ENCODE measurements around the gene CC2D1B.

CC2D1B gene

DNA sequence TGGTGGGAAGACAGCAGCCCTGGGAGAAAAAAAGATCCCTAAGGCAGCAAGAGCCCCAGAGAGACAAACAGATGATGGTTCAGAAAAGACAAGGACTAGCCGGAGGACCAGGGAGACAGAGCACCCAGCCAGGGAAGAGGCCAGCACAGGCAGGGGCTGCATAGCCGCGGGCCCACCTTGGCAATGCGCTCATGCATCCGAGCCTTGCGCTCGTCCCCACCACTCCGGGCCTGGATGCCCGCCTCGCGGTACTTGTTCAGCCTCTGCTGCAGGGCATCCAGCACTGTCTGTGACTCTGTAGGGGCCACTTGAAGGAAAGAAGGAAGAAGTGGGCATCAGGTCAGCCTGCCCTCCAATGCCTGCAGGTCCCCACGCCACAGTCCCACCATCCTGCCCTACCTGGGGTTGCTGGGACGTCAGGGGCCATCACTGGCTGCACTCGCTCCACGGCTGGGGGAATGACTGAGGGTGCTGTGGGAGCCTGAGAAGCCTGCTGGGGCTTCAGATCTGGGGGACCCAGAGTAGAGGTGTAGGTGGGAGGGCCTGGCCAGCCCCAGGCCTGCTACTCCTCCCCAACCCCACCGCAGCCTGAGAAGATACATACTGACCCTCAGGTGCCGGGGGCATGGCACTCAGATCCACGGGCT is 7.0 kb downstream of the CC2D1B start:
- DNase-seq, result no peak

- no peak for DNase-seq
Measured at GRCh38 chr1:52357397-52357796, 8.6 kb downstream of the CC2D1B start.

DNA sequence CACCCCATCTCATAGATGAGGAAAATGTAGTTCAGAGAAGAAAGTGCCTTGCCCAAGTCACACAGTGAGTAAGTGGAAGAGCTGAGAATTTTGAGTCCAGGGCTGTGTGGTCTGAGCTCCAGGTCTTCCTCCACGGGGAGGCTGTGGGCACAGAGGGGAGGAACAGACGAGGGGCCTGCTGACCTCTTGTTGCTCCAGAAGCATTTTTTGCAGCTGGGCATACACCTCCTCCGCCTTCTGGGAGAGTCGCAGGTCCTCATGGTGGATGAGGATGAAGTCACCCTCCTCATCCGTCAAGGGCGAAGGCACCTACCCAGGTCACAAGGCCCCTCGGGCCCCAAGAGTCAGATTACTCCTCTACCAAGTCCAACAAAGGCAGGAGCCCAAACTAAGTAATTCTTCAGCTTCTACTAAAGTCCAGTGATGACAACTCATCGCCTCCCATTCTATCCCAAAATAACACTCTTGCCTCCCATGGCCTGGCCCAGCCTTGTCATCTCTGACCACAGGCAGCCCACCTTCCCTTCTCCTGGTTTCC is 9.1 kb downstream of the CC2D1B start:
- no peak for DNase-seq

DNA sequence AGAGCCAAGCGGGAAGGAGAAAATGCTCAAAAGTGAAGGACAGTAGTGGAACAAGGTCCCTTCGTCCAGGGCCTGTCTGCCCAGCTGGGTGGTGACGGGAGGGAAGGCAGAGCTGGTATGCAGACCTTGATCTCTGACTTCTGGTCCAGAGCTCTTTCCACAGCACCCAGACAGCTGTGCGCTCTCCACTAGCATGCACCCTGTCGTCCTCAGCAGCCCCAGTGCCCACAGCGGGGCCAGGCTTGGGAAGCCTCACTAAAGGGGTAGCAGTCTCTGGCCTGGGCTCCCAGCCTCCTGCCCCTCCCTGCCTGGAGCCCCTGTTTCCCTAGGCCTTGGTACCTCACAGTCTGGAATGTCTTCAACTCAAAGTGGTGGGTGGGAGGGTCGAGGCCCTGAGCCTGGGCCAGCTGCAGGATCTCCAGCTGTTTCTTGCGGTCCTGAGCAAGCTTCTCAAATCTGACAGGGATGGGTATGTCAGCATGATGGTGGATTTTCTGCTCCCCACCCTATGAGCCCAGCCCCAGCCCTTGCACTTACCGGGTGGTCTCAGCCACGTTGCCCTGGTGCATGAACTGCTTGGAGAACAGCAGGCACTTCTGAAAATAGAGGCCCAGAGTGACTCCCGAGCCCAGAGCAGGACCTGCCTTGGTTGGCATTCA is 10.0 kb downstream of the CC2D1B start:
- DNase-seq, result no peak

DNA sequence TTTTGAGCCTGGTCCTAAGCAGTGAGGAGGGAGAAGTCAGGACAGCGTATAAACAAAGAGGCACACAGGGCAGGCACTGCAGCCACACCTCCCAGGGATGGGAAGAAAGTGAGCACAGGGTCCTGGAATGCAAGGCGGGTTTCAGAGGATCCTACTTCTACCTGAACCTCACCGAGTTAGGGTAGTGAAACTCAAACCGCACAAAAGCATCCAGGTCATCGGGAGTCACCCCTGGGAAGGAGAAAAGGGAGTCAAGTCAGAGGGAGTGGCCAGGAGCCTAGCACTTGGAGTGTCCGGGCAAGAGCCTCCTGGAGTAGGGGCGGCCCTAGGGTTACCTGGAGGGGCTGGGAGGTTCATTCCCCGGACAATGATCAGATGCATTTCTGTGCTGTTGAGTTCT is 10.6 kb downstream of the CC2D1B start:
- DNase-seq, result no peak

DNA sequence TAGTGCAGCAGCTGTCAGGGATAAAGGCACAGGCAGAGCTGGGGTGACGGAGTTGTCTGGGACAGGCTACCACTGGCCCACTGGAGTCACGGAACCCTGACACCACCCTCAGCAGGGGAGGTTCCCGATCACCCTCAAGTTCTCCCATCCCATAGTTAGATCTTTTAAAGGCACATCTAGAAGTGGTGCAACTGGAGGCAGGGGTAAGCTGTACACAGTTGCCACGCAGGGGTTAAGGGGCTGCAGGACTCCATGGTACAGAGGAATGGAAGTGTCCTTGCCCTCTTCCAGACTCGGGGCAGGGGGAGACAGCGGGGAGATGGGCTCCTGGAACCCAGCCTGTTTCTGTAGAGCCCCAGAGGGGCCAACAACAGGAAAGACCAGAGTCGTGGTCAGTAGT is 13.3 kb downstream of the CC2D1B start:
- DNase-seq, result no peak

DNA sequence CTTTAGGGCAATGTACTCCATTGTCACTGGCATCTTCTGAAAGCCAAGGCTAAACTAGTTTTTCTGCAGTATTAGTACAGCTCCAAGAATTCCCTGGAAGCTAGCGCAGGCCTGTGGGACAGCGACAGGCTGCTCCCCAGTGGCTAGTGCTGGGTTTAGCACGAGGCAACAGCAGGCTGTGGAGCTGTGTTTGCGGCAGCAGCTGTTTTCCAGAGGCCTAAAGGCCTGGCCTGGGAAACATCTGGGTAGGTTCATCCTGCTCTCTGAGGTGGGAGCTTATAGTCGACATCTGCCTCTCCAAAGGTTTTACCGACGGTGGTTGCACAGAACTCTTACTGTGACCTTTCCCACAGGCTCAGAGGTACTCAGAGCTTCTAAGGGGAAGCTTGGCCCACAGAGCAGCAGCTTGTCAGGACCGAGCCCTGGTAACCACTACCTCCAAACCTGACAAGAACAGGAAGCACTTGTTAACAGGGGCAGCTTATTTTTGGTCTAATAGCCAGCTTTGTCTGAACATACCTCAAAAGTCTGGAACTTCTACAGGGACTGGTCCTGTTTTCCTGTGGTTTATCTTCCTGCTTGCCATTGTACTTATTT is 17.2 kb downstream of the CC2D1B start:
- no peak for DNase-seq

DNA sequence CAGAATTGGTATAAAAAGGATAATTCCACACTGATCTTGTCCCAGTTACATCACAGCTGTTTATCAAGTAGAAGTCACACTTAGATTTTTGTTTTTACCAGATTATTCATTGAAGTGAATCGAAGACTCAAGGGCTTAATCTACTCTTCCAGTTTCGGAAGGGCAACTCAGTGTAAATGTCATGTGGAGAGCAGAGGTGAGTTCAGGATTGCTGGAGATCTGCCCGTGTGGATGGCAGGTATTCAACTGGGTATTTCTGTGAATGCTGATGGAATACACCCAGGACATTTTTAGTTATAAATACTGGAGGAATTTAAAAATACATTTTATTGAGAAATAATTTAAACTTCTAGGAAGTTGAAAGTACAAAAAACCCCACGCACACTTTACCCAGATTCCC is 19.4 kb downstream of the CC2D1B start:
- no peak for DNase-seq

DNA sequence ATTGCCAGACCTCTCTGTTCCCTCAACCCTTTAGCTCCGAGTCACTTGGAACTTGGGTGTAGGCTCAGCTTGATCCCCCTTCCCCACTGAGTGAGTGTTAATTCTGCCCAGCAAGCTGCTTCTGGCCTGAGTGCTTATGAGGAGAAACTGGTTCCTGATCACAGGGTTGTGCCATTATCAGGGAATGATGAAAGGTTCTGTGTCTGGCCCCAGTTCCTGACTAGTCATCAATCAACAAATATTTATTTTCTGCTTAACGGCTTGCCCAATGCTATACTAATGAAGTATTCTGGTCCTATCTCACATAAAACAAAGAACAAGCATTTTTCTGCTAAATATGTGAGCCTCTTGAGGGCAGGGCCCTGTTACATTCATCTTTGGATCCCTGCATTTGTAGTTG is 20.8 kb downstream of the CC2D1B start:
- DNase-seq, result no peak

GRCh38 chr1:52343979-52344378 is 22.0 kb downstream of the CC2D1B start:
- peak in 1 of 2 donors; percentile 19 for DNase-seq

DNA sequence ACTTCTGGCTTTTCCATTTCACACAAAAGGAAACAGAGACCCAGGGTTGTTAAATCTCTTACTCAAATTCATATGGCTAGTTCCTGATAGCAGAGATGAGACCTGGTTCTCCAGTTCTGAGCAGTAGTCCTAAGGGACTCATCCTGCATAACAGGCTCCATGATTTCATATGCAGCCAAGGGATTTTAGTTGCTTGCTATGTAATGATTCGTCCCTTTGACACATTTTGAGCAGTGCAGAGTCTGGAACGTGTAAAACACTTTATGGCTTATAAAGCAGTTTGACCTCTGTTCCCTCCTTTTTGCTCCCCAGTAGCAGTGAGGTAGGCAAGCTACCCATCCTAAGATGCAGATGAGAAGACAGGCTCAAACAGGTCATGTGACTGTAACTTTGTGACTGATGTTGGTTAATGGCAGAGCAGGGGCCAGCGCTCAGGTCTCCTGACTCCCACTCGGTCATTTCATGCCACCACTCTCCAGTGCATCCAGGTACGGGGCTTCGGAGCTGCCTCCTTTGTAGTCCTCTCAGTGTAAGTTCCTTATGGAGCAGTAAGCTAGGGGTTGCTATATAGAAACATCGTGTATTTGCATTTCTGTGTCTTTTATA is 24.2 kb downstream of the CC2D1B start:
- no peak for DNase-seq

DNA sequence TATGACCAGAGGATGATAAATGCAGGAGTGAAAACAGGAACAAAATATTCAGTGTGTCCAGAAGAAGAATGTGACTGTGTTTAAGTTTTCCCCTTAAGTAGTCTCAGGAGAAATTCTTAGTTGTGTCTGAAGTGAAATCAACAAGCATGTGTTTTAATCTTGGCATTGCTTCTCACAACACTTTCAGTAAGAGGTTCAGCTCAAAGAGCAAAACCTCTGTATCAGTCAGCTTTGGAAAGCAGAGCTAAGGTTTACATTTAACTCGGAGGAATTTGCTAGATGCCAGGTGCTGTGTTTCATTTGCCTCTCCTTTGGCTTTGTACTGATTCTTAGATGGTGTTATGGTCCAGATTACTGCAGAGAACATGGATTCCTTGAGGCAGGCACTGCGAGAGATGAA is 28.6 kb downstream of the CC2D1B start:
- DNase-seq, result no peak

GRCh38 chr1:52334906-52335528 is 31.0 kb downstream of the CC2D1B start:
- no peak for DNase-seq

GRCh38 chr1:52332411-52332810 is 33.6 kb downstream of the CC2D1B start:
- DNase-seq, result peak; percentile 43 to 56

- DNase-seq, result no peak
Measured at GRCh38 chr1:52328615-52329014, 37.4 kb downstream of the CC2D1B start.

DNA sequence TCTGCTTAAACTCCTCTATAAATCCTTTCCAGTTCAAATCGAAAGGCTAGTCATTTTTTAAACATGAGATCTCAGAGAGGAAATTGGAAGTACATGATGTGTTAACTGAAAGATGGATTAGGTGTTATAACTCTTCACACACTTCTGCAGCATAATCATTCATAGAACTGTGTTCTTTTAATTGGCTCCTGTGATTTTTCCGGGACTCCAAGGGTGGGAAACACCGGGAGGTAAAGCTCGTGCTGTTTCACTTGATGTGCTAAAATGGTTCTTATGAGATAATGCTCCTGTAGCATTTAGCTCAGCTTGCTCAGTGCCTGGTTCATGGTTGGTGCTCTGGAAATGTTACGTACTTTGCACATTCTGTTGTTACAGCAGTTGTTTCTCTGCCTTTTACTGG is 40.2 kb downstream of the CC2D1B start:
- DNase-seq, result no peak

DNA sequence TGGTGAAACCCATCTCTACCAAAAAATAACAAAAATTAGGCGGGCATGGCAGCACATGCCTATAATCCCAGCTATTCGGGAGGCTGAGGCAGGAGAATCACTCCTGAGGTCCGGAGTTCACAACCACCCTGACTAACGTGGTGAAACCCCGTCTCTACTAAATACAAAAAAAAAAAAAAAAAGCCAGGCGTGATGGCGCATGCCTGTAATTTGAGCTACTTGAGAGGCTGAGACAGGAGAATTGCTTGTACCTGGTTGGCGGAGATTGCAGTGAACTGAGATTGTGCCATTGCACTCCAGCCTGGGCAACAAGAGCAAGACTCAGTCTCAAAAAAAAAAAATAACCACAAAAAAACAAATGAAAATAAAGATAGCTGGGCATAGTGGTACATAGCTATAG is 42.3 kb downstream of the CC2D1B start:
- no peak for DNase-seq

DNA sequence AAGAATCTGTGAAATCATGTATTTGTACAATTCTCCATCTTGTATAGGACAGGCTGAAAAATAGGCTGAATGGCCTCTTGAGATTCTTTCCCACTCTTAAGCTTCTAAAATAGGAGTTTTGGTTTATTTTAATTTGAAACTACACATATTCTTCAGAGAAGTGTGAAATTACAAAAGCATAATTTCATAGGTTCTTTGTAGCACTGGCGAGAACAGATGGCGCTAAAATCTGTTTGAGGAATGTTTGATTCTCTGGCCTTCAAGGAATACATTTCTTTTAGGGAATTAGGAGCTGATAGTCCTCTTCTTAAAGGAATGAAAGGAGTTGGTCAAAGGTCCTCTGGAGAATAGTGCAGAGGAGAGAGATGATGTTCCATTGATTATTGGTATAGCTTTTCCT is 44.9 kb downstream of the CC2D1B start:
- DNase-seq, result no peak

GRCh38 chr1:52306227-52307006 is 59.6 kb downstream of the CC2D1B start:
- no peak for DNase-seq

GRCh38 chr1:52305417-52306226 is 60.4 kb downstream of the CC2D1B start:
- DNase-seq, result no peak

Data from inflammatory macrophage treated with lipopolysaccharide for 1 hour (primary cell).